ENCODE data around the gene IKZF2.

DNA sequence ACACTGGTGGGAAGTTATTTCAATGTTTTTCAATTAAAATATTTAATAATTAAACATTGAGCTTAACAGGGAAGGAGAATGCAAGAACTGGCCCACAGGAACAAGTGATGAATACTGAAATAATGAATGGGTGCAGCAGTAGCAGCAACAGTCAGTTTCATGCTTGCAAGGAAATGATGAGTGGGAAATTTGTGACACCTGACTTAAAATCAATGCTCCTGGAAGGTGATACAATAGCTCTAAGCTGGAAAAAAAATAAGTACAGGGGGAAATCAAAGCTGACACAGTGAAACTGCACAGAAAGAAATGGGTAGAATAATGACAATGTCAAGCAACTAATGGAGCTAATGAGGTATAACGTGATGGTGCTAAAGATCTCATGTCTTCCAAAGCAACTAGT is 184.5 kb downstream of the IKZF2 start:
- TF ChIP-seq CTCF (IDR thresholded peaks at IDR 0.05) (no peak), EP300 (IDR thresholded peaks at IDR 0.05) (no peak)
